ENCODE results near the gene DNAJB1.

DNAJB1 gene

DNA sequence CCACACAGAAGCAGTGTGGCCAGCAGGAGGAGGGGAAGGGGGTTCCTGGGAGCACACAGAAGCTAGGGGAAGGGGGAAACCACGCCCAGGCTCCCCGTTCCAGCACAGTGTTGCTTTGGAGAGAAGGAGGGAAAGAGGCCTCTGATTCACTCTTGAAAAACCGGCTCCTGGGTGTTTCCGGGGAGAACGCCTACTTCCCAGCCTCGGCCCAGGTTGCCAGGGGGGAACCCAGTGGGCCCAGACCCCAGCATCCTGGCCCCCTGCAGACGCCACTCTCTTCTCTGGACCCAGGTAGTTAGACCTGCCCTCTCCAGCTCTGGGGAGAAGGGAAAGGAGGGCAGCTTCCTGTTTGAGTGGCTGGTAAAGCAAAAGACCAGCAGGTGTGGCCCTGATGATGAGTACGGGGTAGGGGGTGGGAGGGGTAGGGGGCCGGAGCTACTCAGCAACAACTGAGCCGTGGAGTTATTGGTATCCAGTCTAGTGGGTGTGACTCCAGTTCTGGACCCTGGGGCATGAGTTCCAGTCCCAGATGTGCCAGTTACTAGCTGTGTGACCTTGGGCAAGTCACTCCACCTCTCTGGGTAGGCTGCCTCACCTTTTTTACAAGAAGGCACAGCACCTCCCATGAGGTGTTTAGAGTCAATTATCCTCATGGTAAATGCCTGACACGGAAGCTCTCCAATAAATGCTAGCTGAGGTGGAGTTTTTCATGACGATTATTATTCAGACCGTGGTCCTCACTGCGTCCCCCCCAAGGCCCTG lies 23.1 kb downstream of the DNAJB1 start:
- Histone ChIP-seq H3K4me3 (ENCODE audit: low read length in 2 of 2) (peak overlapping the region; percentile 82 to 90), H3K27me3 (ENCODE audit: control insufficient read depth in 1 of 2, insufficient read depth in 2 of 2, low read length in 2 of 2) (no peaks in the 10 kb centered on the region), H3K27ac (ENCODE audit: low read length) (peak overlapping the region; percentile 31), H3K9ac (ENCODE audit: low read length in 2 of 2) (peak overlapping the region; percentile 72 to 78), H3K9me3 (ENCODE audit: control insufficient read depth in 2 of 2, low read length in 2 of 2) (no peaks in the 10 kb centered on the region), H3K36me3 (ENCODE audit: control insufficient read depth in 2 of 2, insufficient read depth in 2 of 2, low read length in 2 of 2) (peaks cover 0 to 4% of the 10 kb centered on the region in 2 donors), H3K4me1 (ENCODE audit: control insufficient read depth, insufficient read depth, low read length) (peaks cover 26% of the 10 kb centered on the region)

DNA sequence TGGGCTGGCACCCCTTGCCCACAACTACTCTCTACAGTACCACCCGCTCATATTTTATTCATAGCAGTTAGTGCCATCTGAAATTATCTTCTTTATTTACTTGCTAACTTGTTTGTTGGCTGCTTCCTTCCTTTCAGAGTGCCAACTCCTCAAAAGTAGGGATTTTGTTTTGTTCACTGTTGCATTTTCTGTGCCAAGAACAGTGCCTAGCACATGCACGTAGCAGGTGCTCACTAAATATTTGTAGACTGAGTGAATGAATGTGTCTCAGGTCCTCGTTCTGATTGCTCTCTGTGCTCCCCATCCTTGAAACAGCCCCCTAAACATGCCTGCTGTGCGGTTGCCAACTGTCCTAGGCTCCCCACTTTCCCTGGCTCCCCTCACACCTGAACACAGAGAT lies 23.8 kb downstream of the DNAJB1 start:
- H3K27me3 ChIP-seq (ENCODE audit: control insufficient read depth in 1 of 2, insufficient read depth in 2 of 2, low read length in 2 of 2) = no peaks in the 10 kb centered on the region
- peaks cover 4% of the 10 kb centered on the region in 2 donors for H3K36me3 ChIP-seq (ENCODE audit: control insufficient read depth in 2 of 2, insufficient read depth in 2 of 2, low read length in 2 of 2)
- no peaks in the 10 kb centered on the region for H3K9me3 ChIP-seq (ENCODE audit: control insufficient read depth in 2 of 2, low read length in 2 of 2)
- peak overlapping the region in 1 of 2 donors; percentile 82 for H3K4me3 ChIP-seq (ENCODE audit: low read length in 2 of 2)
- peaks cover 26% of the 10 kb centered on the region for H3K4me1 ChIP-seq (ENCODE audit: control insufficient read depth, insufficient read depth, low read length)
- peak overlapping the region in 1 of 2 donors; percentile 47 for H3K9ac ChIP-seq (ENCODE audit: low read length in 2 of 2)
- no peak overlapping the region for H3K27ac ChIP-seq (ENCODE audit: low read length)

- no peaks in the 10 kb centered on the region for H3K9me3 ChIP-seq (ENCODE audit: control insufficient read depth in 2 of 2, low read length in 2 of 2)
- peaks cover 26% of the 10 kb centered on the region for H3K4me1 ChIP-seq (ENCODE audit: control insufficient read depth, insufficient read depth, low read length)
- H3K36me3 ChIP-seq (ENCODE audit: control insufficient read depth in 2 of 2, insufficient read depth in 2 of 2, low read length in 2 of 2) = peaks cover 6 to 14% of the 10 kb centered on the region in 2 donors
- no peak overlapping the region for H3K4me3 ChIP-seq (ENCODE audit: low read length in 2 of 2)
- no peak overlapping the region for H3K9ac ChIP-seq (ENCODE audit: low read length in 2 of 2)
- H3K27ac ChIP-seq (ENCODE audit: low read length) = no peak overlapping the region
- H3K27me3 ChIP-seq (ENCODE audit: control insufficient read depth in 1 of 2, insufficient read depth in 2 of 2, low read length in 2 of 2) = no peaks in the 10 kb centered on the region
These were observed 25.4 kb downstream of the DNAJB1 start for GRCh38 chr19:14492756-14493337.

DNA sequence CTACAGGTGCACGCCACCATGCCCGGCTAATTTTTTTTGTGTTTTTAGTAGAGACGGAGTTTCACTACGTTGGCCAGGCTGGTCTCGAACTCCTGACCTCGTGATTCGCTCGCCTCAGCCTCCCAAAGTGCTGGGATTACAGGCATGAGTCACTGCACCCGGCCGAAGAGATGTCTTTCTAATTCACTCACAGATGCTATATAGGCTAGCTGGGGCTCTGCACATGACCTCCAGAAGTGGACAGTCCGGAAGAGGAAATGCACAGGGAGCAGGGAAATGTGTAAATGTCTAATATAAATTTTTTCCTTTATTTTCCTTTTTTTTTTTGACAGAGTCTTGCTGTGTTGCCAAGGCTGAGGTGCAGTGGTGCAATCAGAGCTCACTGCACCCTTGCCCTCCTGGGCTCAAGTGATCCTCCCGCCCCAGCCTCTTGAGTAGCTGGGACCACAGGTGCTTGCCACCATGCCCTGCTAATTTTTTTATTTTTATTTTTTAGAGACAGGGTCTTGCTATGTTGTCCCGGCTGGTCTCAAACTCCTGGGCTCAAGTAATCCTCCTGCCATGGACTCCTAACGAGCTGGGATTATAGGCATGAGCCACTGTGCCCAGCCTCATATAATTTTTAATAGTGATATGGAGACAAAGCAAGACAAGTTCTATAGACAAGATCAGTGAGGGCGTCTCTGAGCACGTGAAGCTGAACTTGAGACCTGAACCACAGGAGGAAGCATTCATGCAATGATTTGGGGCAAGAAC lies 30.6 kb downstream of the DNAJB1 start:
- Histone ChIP-seq H3K36me3 (ENCODE audit: control insufficient read depth in 2 of 2, insufficient read depth in 2 of 2, low read length in 2 of 2) (peaks cover 6 to 15% of the 10 kb centered on the region in 2 donors), H3K27me3 (ENCODE audit: control insufficient read depth in 1 of 2, insufficient read depth in 2 of 2, low read length in 2 of 2) (no peaks in the 10 kb centered on the region), H3K4me3 (ENCODE audit: low read length in 2 of 2) (no peak overlapping the region), H3K4me1 (ENCODE audit: control insufficient read depth, insufficient read depth, low read length) (no peaks in the 10 kb centered on the region), H3K27ac (ENCODE audit: low read length) (no peak overlapping the region), H3K9ac (ENCODE audit: low read length in 2 of 2) (no peak overlapping the region), H3K9me3 (ENCODE audit: control insufficient read depth in 2 of 2, low read length in 2 of 2) (no peaks in the 10 kb centered on the region)

DNA sequence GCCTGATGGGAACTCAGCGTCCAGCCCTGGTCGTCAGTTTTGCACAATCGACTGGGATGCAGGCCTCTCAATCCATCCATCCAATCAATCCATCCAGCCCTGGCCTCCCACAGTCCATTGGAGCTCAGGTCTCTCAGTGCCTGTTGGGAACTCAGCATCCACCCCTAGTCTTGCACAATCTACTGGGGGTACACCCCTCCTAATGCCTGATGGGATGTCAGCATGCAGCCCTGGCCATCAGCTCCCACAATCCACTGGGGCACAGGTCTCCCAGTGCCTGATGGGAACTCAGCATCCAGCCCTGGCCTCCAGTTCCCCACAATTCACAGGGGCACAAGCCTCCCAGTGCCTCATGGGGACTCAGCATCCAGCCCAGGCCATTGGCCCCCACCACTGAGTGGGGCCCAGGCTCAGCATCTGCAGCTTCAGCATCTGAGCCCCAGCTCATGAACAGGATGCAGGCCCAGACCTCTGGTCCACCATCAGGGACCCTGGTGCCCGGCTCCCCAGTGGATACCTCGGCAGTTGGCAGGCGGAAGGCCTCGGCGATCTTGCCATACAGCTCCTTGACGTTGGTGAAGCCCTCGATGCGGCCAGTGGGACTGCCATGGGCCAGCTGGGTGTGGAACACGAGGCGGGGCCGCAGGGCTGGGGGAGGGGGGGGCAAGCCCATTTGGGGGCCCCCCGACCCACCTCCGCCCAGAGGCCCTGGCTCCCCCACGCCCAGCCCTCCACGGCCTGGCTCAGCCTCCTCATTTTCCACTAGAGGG lies 35.8 kb downstream of the DNAJB1 start:
- no peak overlapping the region for H3K9ac ChIP-seq (ENCODE audit: low read length in 2 of 2)

DNA sequence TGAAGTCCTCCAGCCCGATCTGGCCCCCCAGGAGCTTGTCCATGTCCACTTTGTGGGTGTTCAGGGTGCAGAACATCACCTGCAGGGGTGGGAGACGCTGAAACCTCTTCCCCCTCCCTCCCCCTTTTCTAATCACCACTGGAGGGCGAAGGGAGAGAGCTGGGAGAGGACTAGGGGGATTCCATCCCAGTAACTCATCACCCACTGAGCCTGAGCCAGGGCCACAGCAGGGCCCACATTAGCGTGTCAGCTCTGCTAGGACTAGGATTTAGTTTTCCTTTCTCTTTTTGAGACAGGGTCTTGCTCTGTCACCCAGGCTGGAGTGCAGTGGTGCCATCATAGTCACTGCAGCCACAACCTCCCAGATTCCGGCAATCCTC lies 37.5 kb downstream of the DNAJB1 start:
- no peak overlapping the region for H3K4me3 ChIP-seq (ENCODE audit: low read length in 2 of 2)
- peaks cover 10 to 23% of the 10 kb centered on the region in 2 donors for H3K36me3 ChIP-seq (ENCODE audit: control insufficient read depth in 2 of 2, insufficient read depth in 2 of 2, low read length in 2 of 2)
- H3K4me1 ChIP-seq (ENCODE audit: control insufficient read depth, insufficient read depth, low read length) = peaks cover 6% of the 10 kb centered on the region
- no peak overlapping the region for H3K27ac ChIP-seq (ENCODE audit: low read length)
- H3K9ac ChIP-seq (ENCODE audit: low read length in 2 of 2) = no peak overlapping the region
- no peaks in the 10 kb centered on the region for H3K9me3 ChIP-seq (ENCODE audit: control insufficient read depth in 2 of 2, low read length in 2 of 2)
- H3K27me3 ChIP-seq (ENCODE audit: control insufficient read depth in 1 of 2, insufficient read depth in 2 of 2, low read length in 2 of 2) = peaks cover 0 to 3% of the 10 kb centered on the region in 2 donors

More for the DNA sequence above, 35.8 kb downstream of the DNAJB1 start:
- Histone ChIP-seq H3K27ac (ENCODE audit: low read length) (no peak overlapping the region), H3K27me3 (ENCODE audit: control insufficient read depth in 1 of 2, insufficient read depth in 2 of 2, low read length in 2 of 2) (no peaks in the 10 kb centered on the region), H3K9me3 (ENCODE audit: control insufficient read depth in 2 of 2, low read length in 2 of 2) (no peaks in the 10 kb centered on the region), H3K36me3 (ENCODE audit: control insufficient read depth in 2 of 2, insufficient read depth in 2 of 2, low read length in 2 of 2) (peaks cover 10 to 25% of the 10 kb centered on the region in 2 donors), H3K4me1 (ENCODE audit: control insufficient read depth, insufficient read depth, low read length) (peaks cover under 1% of the 10 kb centered on the region), H3K4me3 (ENCODE audit: low read length in 2 of 2) (no peak overlapping the region)

GRCh38 chr19:14479975-14480699 lies 38.1 kb downstream of the DNAJB1 start:
- Histone ChIP-seq H3K27me3 (ENCODE audit: control insufficient read depth in 1 of 2, insufficient read depth in 2 of 2, low read length in 2 of 2) (peaks cover 0 to 6% of the 10 kb centered on the region in 2 donors), H3K4me1 (ENCODE audit: control insufficient read depth, insufficient read depth, low read length) (peaks cover 11% of the 10 kb centered on the region), H3K9me3 (ENCODE audit: control insufficient read depth in 2 of 2, low read length in 2 of 2) (no peaks in the 10 kb centered on the region), H3K4me3 (ENCODE audit: low read length in 2 of 2) (no peak overlapping the region), H3K9ac (ENCODE audit: low read length in 2 of 2) (no peak overlapping the region), H3K36me3 (ENCODE audit: control insufficient read depth in 2 of 2, insufficient read depth in 2 of 2, low read length in 2 of 2) (peaks cover 10 to 23% of the 10 kb centered on the region in 2 donors), H3K27ac (ENCODE audit: low read length) (no peak overlapping the region)

GRCh38 chr19:14479309-14479974 lies 38.8 kb downstream of the DNAJB1 start:
- no peak overlapping the region for H3K9ac ChIP-seq (ENCODE audit: low read length in 2 of 2)
- H3K4me3 ChIP-seq (ENCODE audit: low read length in 2 of 2) = no peak overlapping the region
- no peak overlapping the region for H3K27ac ChIP-seq (ENCODE audit: low read length)
- no peaks in the 10 kb centered on the region for H3K9me3 ChIP-seq (ENCODE audit: control insufficient read depth in 2 of 2, low read length in 2 of 2)
- H3K36me3 ChIP-seq (ENCODE audit: control insufficient read depth in 2 of 2, insufficient read depth in 2 of 2, low read length in 2 of 2) = peaks cover 10 to 23% of the 10 kb centered on the region in 2 donors
- peaks cover 2 to 13% of the 10 kb centered on the region in 2 donors for H3K27me3 ChIP-seq (ENCODE audit: control insufficient read depth in 1 of 2, insufficient read depth in 2 of 2, low read length in 2 of 2)
- H3K4me1 ChIP-seq (ENCODE audit: control insufficient read depth, insufficient read depth, low read length) = peaks cover 15% of the 10 kb centered on the region

DNA sequence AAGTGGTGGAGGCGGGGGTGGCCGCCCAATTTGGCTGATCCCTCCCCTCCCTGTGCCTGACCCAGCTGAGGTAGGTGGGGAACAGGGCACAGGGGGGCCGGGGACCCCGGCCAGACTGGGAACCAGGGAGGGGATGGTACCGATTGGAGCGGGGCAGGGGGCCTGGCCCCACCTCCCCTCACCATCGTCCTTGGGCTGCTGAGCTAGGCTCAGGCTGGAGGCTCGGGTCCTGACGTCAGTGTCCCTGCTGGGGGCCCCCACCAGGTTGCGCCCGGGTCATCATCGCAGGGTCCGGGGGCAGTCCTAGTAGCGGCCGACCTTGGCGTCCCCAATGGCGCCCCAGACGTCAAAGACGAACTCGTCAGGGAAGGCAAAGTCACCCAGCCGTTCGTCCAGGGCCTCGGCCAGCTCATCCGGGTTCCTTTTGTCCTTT lies 40.1 kb downstream of the DNAJB1 start:
- H3K27ac ChIP-seq (ENCODE audit: low read length) = no peak overlapping the region
- H3K9ac ChIP-seq (ENCODE audit: low read length in 2 of 2) = no peak overlapping the region
- H3K36me3 ChIP-seq (ENCODE audit: control insufficient read depth in 2 of 2, insufficient read depth in 2 of 2, low read length in 2 of 2) = peaks cover 10 to 23% of the 10 kb centered on the region in 2 donors
- no peaks in the 10 kb centered on the region for H3K9me3 ChIP-seq (ENCODE audit: control insufficient read depth in 2 of 2, low read length in 2 of 2)
- peaks cover 6 to 25% of the 10 kb centered on the region in 2 donors for H3K27me3 ChIP-seq (ENCODE audit: control insufficient read depth in 1 of 2, insufficient read depth in 2 of 2, low read length in 2 of 2)
- H3K4me3 ChIP-seq (ENCODE audit: low read length in 2 of 2) = no peak overlapping the region
- H3K4me1 ChIP-seq (ENCODE audit: control insufficient read depth, insufficient read depth, low read length) = peaks cover 21% of the 10 kb centered on the region
